Activated CD4-positive, CD25-positive, alpha-beta regulatory T cell treated with anti-CD3 and anti-CD28 coated beads, Interleukin-2, amount 50 U/mL, for 24 hours (primary cell): ENCODE results near the gene OSBPL9.

ENCODE experiments used
- ATAC-seq, 2 donors: fragments of 150-1000 bp; cut with Tn5 transposase; one replicate each; pipeline ENCODE4 v1.10.0; 2021; ENCODE audit warnings: mild to moderate bottlenecking in 1 of 2, moderate library complexity in 1 of 2

Gene OSBPL9

GRCh38 chr1:51610637-51611036, 6.3 kb upstream of the OSBPL9 start:
- no peak for ATAC-seq

GRCh38 chr1:51612447-51612961, 4.4 kb upstream of the OSBPL9 start:
- ATAC-seq, result no peak

- no peak for ATAC-seq
Observed at GRCh38 chr1:51615780-51616291, 1.1 kb upstream of the OSBPL9 start.

GRCh38 chr1:51616490-51616889, 402 bp upstream of the OSBPL9 start:
- no peak for ATAC-seq

- ATAC-seq, result no peak
Observed at GRCh38 chr1:51618715-51619114, 1.8 kb downstream of the OSBPL9 start.

- ATAC-seq, result no peak
Observed at GRCh38 chr1:51620470-51620869, 3.6 kb downstream of the OSBPL9 start.

GRCh38 chr1:51621161-51621560, 4.3 kb downstream of the OSBPL9 start:
- no peak for ATAC-seq

GRCh38 chr1:51621841-51622454, 5.1 kb downstream of the OSBPL9 start:
- no peak for ATAC-seq

- no peak for ATAC-seq
Observed at GRCh38 chr1:51622455-51622913, 5.6 kb downstream of the OSBPL9 start.

GRCh38 chr1:51623025-51623424, 6.1 kb downstream of the OSBPL9 start:
- ATAC-seq, result no peak

GRCh38 chr1:51623450-51623849, 6.6 kb downstream of the OSBPL9 start:
- ATAC-seq, result no peak

- no peak for ATAC-seq
Observed at GRCh38 chr1:51624855-51625254, 8.0 kb downstream of the OSBPL9 start.

- no peak for ATAC-seq
Observed at GRCh38 chr1:51627672-51628071, 10.8 kb downstream of the OSBPL9 start.

GRCh38 chr1:51628715-51629590, 12.1 kb downstream of the OSBPL9 start:
- ATAC-seq, result no peak

GRCh38 chr1:51629918-51630317, 13.0 kb downstream of the OSBPL9 start:
- no peak for ATAC-seq

- no peak for ATAC-seq
Observed at GRCh38 chr1:51630393-51630792, 13.5 kb downstream of the OSBPL9 start.

GRCh38 chr1:51630922-51631321, 14.0 kb downstream of the OSBPL9 start:
- ATAC-seq, result no peak

- ATAC-seq, result no peak
Observed at GRCh38 chr1:51631747-51632146, 14.9 kb downstream of the OSBPL9 start.

GRCh38 chr1:51634618-51635017, 17.7 kb downstream of the OSBPL9 start:
- ATAC-seq, result no peak

- no peak for ATAC-seq
Observed at GRCh38 chr1:51635615-51636014, 18.7 kb downstream of the OSBPL9 start.

- no peak for ATAC-seq
Observed at GRCh38 chr1:51636191-51636590, 19.3 kb downstream of the OSBPL9 start.

- no peak for ATAC-seq
Observed at GRCh38 chr1:51636764-51637522, 20.1 kb downstream of the OSBPL9 start.

GRCh38 chr1:51638350-51638749, 21.5 kb downstream of the OSBPL9 start:
- ATAC-seq, result no peak
